GM13976 (cell line): ENCODE results near the gene SLC4A8.

Experiments
- DNase-seq: peaks from one replicate; pipeline ENCODE4 v3.0.0; 2012; ENCODE audit warnings: low spot score
- in situ Hi-C: fragments of 300-500 bp; cut with MboI; formaldehyde crosslinking; loops from one replicate; pipeline ENCODE4 v1.12.0; 2022; ENCODE audit warnings: low sequenced_read_pairs, mixed read lengths, inconsistent platforms; ENCODE audit not compliant: unreplicated experiment
- TF ChIP-seq, protein P1 (sequence below): IDR thresholded peaks from 2 replicates; pipeline ENCODE4 v1.5.1; 2012; ENCODE audit warnings: borderline replicate concordance, mild to moderate bottlenecking; ENCODE audit not compliant: insufficient read depth; ENCODE audit errors: extremely low read depth, missing control alignments, control extremely low read depth

SLC4A8 gene

DNA sequence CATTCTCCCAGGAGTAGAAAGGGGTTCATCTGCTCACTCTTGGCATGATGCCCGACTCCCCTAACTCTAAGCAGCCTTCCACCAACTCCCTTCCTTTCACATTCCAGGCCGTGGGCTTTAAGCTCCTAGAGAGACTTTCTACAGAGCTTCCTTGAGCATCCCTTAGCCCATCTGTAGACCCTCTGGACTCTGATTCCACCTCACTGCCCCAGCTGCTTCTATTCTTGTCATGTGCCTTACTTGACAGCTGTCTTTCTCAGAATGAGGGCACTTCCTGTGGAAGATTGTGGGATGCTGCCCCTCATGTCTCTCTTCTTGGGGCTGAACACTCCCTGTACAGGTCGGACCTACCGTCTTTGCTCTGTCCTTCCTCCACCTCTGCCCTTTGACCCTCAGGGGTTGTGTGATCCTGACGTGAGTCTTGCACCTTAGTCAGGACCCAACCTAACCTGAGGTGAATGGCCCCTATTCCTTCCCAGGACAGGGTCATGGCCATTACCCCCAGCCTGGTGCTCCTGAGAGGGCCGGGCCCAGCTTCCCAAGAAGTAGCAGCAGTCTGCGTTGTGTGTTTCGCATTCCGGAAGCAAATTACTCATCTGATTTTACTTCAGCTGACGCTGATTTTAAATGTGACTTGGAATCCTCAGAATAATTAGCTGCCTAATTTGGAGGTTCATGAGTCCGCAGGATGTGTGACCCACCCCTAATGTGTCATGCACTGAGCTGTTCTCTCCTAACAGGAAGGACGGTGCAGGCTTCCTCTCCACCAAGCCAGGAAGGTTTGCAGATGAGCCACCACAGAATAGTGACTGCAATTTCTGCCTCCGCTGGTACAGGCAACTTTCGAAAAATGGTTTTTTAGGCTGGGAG lies 30.7 kb upstream of the SLC4A8 start:
- in situ Hi-C loops = no loop called here

DNA sequence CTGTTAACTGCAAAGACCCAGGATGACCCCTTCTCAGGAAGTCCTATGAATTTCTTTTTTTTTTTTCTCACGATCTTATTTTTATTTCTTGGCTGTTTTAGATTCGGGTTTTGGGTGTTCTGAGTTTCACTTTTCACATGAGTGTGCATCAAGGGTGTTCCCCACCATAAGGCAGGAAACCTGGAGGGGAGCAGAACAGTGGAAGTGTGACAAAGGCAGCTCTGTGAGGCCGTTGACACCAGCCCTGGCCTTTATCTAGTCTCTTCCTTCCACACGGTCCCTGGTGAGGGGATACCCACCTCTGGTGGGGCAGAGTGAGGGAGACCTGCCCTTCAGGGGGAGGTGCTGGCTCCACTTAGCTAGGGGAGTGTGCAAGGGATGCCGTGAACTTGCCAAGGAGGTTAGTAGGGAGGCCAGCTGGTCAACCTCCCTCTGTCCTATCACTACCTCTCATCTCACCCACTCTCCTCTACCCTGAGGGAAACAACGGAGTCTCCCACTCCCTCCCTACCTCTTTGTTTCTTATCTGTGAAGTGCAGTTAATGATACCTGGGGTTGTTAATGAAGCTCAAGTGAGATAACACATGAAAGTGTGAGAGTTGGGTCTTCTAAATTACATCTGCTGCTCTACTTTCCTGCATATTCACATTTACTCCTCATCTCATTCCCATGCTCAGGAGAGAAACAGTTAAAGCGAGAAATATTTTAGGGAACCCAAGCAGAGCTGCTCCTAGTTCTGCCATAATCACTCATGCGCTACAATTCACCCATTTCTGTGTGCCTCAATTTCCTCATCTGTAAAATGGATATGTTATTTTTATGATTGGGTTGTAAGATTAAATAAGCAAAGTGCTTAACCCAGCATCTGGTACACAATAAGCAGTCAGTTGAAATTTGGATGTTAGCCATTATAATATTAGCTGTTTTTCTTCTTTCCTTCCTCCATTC lies 29.1 kb upstream of the SLC4A8 start:
- in situ Hi-C loops = no loop called here
- TF ChIP-seq, protein P1, sequence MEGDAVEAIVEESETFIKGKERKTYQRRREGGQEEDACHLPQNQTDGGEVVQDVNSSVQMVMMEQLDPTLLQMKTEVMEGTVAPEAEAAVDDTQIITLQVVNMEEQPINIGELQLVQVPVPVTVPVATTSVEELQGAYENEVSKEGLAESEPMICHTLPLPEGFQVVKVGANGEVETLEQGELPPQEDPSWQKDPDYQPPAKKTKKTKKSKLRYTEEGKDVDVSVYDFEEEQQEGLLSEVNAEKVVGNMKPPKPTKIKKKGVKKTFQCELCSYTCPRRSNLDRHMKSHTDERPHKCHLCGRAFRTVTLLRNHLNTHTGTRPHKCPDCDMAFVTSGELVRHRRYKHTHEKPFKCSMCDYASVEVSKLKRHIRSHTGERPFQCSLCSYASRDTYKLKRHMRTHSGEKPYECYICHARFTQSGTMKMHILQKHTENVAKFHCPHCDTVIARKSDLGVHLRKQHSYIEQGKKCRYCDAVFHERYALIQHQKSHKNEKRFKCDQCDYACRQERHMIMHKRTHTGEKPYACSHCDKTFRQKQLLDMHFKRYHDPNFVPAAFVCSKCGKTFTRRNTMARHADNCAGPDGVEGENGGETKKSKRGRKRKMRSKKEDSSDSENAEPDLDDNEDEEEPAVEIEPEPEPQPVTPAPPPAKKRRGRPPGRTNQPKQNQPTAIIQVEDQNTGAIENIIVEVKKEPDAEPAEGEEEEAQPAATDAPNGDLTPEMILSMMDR = no peak

More for the DNA sequence above, 30.7 kb upstream of the SLC4A8 start:
- TF ChIP-seq, protein P1 = no peak
- no peak for DNase-seq

DNA sequence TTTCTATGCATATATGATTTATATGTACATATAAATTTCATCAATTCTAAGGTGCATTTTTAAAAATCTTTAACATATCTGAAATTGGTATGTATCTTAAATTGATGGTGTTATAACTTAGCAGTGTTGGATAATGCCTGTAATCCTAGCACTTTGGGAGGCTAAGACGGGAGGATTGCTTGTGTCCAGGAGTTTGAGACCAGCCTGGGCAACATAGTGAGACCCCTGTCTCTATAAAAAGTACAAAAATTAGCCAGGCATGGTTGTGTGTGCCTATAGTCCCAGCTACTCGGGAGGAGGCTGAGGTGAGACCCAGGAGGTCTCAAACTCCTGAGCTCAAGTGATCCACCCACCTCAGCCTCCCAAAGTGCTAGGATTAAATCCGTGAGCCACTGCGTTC lies 27.0 kb upstream of the SLC4A8 start:
- TF ChIP-seq, protein P1 = no peak
- in situ Hi-C loops = no loop called here
- DNase-seq = no peak

More for the DNA sequence above, 29.1 kb upstream of the SLC4A8 start:
- peak; percentile 62 for DNase-seq

DNA sequence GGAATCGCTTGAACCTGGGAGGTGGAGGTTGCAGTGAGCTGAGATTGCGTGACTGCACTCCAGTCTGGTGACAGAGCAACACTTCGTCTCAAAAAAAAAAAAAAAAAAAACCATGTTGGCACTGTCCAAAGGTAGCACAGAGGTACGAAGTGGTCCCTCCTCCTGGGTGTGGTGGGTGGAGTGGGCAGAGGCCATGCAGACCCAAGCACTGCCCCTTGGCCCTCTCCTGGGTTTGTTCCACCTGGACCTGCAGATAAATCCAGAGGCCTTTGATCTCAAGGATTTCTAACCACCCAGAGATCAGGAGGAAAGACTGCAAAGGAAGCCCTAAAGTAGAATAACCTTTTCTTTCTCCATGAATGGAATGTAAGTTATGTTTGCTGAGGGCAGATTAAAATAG lies 24.7 kb upstream of the SLC4A8 start:
- TF ChIP-seq, protein P1 = no peak
- DNase-seq = no peak
- in situ Hi-C loops = loop anchor here (25.0 kb wide), 1 partner anchor 287 kb away; no protein-coding TSS in a partner anchor

DNA sequence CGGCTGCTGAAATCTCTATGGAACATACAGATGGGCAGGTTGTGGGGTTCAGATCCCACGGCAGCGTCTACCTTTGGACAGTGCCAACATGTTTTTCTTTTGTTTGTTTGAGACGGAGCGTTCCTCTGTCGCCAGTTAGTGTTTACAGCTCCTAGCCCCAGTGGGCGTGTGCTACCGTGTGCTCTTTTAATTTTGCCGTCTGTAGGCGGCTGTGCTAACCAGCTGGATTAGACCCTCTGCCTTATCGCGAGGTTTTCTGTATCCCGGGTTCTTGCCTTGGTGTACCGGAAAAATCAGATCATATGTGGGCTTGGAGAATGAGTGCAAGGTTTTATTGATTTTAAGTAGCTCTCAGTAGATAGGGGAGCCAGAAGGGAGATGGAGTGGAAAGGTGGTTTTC lies 23.6 kb upstream of the SLC4A8 start:
- in situ Hi-C loops = loop anchor here (25.0 kb wide), 1 partner anchor 286 kb away; no protein-coding TSS in a partner anchor
- no peak for DNase-seq
- TF ChIP-seq, protein P1 = no peak

DNA sequence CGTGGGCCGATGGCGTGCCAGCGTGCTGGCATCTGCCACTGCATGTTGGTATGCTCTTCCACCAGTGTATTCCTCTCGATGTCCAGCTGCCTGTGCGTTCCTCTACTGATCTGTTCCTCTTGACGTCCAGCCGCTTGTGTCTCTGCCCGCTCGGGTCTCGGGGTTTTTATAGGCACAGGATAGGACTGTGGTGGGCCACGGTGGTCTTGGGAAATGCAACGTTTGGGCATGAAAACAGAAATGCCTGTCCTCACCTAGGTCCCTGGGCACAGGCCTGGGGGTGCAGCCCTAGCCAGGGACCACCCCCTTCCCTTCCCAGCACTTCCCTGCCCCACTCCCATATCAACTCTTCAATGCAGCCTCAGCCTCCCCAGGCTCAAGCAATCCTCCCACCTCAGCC lies 23.1 kb upstream of the SLC4A8 start:
- TF ChIP-seq, protein P1 = no peak
- DNase-seq = no peak
- in situ Hi-C loops = loop anchor here (25.0 kb wide), 1 partner anchor 286 kb away; no protein-coding TSS in a partner anchor
